ENCODE measurements around the gene ITGA7. TPM values are rescaled to one million over a fixed set of nuclear protein-coding genes. Genes with fewer than 3 reads are reported as not detected.

Gene ITGA7
- total RNA-seq, 1 experiment from 2014 or later = 96.2 TPM

DNA sequence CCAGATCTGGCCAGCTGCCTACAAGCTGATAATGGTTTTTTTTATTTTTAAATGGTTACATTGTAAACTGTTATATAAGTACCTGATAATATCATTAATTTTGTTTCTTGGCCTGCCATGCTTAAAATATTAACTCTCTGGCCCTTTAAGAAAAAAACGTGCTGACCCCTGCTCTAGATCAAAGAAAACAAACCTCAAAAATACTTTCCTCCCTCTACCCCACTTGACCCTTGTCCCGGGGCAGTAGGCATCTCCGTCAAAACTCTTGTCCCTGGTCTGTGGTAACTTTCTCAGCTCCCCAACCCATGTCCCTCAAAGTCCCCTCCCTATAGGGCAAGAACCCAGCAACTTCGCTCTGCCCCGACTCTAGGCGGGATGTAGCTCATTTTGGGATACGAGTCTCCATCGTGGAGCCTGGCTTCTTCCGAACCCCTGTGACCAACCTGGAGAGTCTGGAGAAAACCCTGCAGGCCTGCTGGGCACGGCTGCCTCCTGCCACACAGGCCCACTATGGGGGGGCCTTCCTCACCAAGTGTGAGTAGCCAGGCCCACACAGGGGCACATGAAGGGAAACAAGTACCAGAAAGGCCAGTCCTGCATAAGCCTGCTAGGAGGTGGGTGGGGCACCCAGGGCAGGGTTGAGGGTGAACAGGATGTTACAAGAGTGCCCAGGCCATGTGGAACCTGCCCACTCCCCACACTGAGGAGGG is 16.0 kb upstream of the ITGA7 start (continued):
- TF ChIP-seq, protein P1, sequence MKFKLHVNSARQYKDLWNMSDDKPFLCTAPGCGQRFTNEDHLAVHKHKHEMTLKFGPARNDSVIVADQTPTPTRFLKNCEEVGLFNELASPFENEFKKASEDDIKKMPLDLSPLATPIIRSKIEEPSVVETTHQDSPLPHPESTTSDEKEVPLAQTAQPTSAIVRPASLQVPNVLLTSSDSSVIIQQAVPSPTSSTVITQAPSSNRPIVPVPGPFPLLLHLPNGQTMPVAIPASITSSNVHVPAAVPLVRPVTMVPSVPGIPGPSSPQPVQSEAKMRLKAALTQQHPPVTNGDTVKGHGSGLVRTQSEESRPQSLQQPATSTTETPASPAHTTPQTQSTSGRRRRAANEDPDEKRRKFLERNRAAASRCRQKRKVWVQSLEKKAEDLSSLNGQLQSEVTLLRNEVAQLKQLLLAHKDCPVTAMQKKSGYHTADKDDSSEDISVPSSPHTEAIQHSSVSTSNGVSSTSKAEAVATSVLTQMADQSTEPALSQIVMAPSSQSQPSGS (CRISPR knock-in tag; IDR thresholded peaks at IDR 0.05; ENCODE audit: borderline replicate concordance, low read depth) = no peak
- no peak for TF ChIP-seq ESRRA (CRISPR knock-in tag; IDR thresholded peaks at IDR 0.05; ENCODE audit: borderline replicate concordance)
- TF ChIP-seq, protein P2, sequence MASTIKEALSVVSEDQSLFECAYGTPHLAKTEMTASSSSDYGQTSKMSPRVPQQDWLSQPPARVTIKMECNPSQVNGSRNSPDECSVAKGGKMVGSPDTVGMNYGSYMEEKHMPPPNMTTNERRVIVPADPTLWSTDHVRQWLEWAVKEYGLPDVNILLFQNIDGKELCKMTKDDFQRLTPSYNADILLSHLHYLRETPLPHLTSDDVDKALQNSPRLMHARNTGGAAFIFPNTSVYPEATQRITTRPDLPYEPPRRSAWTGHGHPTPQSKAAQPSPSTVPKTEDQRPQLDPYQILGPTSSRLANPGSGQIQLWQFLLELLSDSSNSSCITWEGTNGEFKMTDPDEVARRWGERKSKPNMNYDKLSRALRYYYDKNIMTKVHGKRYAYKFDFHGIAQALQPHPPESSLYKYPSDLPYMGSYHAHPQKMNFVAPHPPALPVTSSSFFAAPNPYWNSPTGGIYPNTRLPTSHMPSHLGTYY (CRISPR knock-in tag; IDR thresholded peaks at IDR 0.05) = no peak
- TF ChIP-seq, protein P3, sequence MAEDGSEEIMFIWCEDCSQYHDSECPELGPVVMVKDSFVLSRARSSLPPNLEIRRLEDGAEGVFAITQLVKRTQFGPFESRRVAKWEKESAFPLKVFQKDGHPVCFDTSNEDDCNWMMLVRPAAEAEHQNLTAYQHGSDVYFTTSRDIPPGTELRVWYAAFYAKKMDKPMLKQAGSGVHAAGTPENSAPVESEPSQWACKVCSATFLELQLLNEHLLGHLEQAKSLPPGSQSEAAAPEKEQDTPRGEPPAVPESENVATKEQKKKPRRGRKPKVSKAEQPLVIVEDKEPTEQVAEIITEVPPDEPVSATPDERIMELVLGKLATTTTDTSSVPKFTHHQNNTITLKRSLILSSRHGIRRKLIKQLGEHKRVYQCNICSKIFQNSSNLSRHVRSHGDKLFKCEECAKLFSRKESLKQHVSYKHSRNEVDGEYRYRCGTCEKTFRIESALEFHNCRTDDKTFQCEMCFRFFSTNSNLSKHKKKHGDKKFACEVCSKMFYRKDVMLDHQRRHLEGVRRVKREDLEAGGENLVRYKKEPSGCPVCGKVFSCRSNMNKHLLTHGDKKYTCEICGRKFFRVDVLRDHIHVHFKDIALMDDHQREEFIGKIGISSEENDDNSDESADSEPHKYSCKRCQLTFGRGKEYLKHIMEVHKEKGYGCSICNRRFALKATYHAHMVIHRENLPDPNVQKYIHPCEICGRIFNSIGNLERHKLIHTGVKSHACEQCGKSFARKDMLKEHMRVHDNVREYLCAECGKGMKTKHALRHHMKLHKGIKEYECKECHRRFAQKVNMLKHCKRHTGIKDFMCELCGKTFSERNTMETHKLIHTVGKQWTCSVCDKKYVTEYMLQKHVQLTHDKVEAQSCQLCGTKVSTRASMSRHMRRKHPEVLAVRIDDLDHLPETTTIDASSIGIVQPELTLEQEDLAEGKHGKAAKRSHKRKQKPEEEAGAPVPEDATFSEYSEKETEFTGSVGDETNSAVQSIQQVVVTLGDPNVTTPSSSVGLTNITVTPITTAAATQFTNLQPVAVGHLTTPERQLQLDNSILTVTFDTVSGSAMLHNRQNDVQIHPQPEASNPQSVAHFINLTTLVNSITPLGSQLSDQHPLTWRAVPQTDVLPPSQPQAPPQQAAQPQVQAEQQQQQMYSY (CRISPR knock-in tag; IDR thresholded peaks at IDR 0.05) = no peak
- TF ChIP-seq, protein P4, sequence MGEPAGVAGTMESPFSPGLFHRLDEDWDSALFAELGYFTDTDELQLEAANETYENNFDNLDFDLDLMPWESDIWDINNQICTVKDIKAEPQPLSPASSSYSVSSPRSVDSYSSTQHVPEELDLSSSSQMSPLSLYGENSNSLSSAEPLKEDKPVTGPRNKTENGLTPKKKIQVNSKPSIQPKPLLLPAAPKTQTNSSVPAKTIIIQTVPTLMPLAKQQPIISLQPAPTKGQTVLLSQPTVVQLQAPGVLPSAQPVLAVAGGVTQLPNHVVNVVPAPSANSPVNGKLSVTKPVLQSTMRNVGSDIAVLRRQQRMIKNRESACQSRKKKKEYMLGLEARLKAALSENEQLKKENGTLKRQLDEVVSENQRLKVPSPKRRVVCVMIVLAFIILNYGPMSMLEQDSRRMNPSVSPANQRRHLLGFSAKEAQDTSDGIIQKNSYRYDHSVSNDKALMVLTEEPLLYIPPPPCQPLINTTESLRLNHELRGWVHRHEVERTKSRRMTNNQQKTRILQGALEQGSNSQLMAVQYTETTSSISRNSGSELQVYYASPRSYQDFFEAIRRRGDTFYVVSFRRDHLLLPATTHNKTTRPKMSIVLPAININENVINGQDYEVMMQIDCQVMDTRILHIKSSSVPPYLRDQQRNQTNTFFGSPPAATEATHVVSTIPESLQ (CRISPR knock-in tag; IDR thresholded peaks at IDR 0.05) = no peak
- TF ChIP-seq, protein P5, sequence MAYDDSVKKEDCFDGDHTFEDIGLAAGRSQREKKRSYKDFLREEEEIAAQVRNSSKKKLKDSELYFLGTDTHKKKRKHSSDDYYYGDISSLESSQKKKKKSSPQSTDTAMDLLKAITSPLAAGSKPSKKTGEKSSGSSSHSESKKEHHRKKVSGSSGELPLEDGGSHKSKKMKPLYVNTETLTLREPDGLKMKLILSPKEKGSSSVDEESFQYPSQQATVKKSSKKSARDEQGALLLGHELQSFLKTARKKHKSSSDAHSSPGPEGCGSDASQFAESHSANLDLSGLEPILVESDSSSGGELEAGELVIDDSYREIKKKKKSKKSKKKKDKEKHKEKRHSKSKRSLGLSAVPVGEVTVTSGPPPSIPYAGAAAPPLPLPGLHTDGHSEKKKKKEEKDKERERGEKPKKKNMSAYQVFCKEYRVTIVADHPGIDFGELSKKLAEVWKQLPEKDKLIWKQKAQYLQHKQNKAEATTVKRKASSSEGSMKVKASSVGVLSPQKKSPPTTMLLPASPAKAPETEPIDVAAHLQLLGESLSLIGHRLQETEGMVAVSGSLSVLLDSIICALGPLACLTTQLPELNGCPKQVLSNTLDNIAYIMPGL (CRISPR knock-in tag; IDR thresholded peaks at IDR 0.05) = no peak
- TF ChIP-seq SMAD4 (CRISPR knock-in tag; IDR thresholded peaks at IDR 0.05) = no peak
- TF ChIP-seq, protein P6, sequence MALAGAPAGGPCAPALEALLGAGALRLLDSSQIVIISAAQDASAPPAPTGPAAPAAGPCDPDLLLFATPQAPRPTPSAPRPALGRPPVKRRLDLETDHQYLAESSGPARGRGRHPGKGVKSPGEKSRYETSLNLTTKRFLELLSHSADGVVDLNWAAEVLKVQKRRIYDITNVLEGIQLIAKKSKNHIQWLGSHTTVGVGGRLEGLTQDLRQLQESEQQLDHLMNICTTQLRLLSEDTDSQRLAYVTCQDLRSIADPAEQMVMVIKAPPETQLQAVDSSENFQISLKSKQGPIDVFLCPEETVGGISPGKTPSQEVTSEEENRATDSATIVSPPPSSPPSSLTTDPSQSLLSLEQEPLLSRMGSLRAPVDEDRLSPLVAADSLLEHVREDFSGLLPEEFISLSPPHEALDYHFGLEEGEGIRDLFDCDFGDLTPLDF (CRISPR knock-in tag; IDR thresholded peaks at IDR 0.05) = no peak
- TF ChIP-seq, protein P7, sequence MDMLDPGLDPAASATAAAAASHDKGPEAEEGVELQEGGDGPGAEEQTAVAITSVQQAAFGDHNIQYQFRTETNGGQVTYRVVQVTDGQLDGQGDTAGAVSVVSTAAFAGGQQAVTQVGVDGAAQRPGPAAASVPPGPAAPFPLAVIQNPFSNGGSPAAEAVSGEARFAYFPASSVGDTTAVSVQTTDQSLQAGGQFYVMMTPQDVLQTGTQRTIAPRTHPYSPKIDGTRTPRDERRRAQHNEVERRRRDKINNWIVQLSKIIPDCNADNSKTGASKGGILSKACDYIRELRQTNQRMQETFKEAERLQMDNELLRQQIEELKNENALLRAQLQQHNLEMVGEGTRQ (CRISPR knock-in tag; IDR thresholded peaks at IDR 0.05) = no peak
- TF ChIP-seq CREM (CRISPR knock-in tag; IDR thresholded peaks at IDR 0.05) = no peak
- TF ChIP-seq, protein P8, sequence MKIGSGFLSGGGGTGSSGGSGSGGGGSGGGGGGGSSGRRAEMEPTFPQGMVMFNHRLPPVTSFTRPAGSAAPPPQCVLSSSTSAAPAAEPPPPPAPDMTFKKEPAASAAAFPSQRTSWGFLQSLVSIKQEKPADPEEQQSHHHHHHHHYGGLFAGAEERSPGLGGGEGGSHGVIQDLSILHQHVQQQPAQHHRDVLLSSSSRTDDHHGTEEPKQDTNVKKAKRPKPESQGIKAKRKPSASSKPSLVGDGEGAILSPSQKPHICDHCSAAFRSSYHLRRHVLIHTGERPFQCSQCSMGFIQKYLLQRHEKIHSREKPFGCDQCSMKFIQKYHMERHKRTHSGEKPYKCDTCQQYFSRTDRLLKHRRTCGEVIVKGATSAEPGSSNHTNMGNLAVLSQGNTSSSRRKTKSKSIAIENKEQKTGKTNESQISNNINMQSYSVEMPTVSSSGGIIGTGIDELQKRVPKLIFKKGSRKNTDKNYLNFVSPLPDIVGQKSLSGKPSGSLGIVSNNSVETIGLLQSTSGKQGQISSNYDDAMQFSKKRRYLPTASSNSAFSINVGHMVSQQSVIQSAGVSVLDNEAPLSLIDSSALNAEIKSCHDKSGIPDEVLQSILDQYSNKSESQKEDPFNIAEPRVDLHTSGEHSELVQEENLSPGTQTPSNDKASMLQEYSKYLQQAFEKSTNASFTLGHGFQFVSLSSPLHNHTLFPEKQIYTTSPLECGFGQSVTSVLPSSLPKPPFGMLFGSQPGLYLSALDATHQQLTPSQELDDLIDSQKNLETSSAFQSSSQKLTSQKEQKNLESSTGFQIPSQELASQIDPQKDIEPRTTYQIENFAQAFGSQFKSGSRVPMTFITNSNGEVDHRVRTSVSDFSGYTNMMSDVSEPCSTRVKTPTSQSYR (CRISPR knock-in tag; IDR thresholded peaks at IDR 0.05) = no peak
- TF ChIP-seq TCF7 (CRISPR knock-in tag; IDR thresholded peaks at IDR 0.05; ENCODE audit: low read depth) = no peak
- TF ChIP-seq NR2C2 (CRISPR knock-in tag; IDR thresholded peaks at IDR 0.05) = no peak
- no peak for TF ChIP-seq ZNF232 (CRISPR knock-in tag; IDR thresholded peaks at IDR 0.05)
